Activated CD8-positive, alpha-beta memory T cell treated with anti-CD3 and anti-CD28 coated beads for 48 hours (primary cell): ENCODE measurements around the gene SCNN1A.

ENCODE experiments used
- DNase-seq, 3 experiments: peaks; one replicate each; pipeline ENCODE4 v3.0.0-alpha.2; 2020; ENCODE audit warnings: low read depth in 2 of 3, low spot score in 2 of 3

The SCNN1A gene

DNA sequence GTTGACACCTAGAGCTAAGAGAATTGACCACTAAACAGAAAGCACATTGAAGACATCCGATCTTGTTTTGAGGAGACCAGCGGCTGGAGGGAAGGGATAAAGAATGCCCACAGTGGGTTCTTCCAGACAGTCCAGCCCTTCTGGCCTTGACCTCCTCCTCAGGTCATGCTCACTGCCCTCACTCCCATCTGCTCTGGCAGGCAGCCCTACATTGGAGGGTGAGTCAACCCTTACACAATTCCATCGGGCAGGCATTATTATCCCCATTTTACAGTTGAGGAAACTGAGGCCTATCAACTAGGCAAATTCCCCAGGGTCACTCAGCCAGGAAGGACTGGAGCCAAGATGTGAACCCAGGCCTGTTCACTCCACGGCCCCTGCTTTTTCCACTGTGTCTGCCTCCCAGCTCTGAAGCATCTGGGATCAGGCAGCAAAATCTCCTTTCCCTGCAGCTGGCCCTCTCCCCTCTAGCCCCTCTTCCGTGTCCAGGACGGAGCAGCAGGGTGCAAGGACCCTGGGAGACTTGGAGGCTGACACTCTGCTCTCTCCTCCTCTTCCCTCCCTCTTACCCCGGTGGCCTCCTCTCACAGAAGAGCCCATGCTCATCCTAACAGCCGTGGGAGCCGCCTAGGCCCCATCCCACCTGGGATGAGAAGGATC is 5.3 kb downstream of the SCNN1A start:
- no peak for DNase-seq

DNA sequence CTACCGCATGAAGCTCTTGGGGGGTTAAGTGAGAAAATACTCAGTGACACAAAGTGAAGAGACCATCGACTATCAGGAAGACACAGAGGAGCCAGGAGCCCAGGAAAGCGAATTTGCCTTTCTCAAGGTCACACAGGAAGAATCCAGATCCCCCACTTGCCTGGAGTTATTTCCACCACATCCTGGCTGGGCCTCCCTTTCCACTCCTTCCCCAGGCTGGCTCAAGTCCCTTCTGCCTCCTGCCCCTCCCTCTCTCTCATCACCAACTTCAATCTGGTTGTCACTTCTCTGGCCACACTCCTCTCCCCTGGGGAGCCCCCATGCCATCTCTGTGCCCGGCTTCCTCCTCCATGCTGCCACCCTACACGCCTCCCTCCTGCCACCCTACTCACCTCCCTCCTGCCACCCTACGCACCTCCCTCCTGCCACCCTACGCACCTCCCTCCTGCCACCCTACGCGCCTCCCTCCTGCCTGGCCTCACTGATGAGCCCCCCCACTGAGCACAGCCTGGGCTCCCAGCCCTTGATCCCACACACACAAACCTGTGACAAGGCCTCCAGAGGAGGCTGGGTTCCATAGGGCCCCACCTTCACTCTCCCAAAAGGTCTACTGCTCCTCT is 6.3 kb downstream of the SCNN1A start:
- DNase-seq = no peak

DNA sequence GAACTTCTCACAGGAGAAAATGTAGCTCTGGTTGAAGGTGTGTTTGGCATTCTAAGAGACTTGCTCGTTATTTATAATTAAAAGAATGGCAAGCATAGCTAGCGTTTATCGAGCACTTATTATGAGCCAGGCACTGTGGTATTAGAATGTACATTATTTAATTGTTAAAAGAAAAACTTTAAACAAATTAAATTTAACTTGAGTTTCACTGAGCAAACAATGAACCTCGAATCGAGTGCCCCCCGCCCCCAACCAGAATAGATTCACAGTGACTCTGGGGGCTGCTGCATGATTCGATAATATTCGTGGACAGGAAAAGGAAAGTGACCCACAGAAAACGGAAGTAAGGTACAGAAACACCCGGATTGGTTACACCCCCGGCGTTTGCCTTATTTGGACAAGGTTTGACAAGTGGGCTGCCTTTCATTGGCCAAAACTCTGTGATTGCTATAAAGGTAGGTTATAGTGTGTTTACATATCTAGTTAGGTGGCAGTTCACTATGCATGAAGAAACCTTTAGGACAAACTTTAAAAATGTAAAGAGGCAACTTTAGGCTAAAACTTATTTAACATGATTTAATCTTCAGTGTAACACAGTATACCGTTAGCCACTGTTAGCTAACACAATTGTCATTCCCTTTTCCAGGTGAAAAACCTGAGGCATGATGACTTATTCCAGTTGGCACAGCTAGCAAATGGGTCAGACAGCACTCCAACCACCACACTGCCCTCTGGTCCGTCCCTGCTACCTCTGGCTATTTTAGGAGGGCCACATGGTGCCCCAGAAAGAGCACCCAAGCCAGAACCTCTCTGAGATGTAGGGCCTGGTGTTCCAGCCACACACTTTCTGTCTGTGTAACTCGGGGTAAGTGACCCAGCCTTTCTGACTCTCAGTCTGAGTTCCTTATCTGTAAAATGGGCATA is 7.1 kb downstream of the SCNN1A start:
- DNase-seq = no peak

DNA sequence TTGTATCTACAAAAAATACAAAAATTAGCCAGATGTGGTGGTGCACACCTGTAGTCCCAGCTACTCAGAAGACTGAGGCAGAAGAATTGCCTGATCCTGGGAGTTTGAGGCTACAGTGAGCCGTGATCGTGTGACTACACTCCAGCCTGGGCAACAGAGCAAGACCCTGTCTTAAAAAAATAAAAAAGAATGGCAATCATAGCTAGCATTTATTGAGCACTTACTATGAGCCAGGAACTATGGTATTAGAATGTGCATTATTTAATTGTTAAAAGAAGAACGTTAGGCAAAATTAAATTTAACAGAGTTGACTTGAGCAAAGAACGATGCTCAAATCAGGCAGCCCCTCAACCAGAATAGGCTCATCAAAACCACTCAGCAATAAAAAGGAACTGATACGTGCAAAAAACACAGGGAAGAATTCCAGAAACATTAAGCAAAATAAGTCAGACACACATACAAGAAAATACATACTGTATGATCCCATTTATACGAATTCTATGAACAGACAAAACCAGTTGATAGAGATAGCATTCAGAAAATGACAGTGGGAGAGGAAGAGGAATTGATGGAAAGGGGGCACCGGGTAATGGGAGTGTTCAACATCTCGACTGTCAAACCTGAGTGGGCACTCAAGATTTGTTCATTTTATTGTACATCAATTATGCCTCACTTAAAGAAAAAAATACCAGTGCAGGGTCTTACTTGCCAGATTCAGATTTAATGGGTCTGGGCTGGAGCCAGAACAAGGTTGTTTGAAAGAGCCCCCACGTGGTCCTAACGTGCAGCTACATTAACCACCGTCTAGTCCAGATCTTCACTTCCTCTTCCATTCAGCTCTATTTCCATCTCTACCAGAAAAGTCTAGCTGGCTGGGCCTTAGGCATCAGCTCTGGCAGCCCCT is 8.0 kb downstream of the SCNN1A start:
- DNase-seq = no peak

DNA sequence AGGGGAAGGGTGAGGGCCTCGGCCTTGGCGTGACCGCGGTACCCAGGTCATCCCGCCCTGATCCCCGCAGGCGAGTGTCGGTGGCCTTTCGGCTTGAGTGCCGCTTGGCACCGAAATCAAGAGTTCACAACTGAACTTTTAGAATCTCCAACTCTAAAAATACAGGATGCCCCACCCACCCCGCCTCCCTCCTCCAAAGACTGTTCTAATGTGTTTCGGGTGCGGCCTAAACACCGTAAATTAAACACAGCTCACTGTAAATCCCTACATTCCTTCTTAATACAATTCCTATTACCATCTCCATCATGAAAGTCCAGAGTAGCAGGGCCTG is 11.4 kb downstream of the SCNN1A start:
- no peak for DNase-seq

DNA sequence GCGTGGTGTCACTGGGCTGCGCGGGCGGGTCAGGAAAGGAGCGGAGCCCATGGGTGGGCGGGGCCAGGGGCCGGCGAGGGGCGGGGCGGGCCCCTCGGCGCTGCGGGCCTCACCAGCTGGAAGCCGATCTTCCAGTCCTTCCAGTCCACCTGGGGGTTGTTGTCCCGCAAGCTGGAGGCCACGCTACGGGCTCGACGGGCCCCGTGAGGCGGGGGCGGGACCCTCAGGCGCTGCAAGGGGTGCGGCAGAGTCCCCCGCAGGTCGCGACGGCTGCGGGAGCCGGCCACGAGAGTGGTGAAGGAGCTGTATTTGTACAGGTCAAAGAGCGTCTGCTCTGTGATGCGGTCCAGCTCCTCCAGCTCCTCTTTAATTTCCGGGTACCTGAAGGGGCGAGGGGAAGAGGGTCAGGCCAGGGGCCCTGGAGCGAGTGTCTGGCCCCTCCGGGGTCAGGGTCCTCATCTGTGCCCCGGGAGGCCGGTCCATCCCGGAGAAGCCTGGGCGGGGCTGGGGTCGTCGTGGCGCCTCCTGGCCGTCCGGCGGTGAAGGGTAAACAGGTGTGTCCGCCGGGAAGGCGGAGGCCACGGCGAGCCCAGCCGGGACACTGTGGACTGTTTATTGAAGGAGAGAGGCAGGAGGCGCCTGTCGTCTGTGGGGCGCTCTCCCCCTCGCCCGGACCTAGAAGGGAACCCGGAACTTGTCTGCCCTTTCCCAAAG is 11.9 kb downstream of the SCNN1A start:
- peak; percentile 42 to 53 (median 51) for DNase-seq

DNA sequence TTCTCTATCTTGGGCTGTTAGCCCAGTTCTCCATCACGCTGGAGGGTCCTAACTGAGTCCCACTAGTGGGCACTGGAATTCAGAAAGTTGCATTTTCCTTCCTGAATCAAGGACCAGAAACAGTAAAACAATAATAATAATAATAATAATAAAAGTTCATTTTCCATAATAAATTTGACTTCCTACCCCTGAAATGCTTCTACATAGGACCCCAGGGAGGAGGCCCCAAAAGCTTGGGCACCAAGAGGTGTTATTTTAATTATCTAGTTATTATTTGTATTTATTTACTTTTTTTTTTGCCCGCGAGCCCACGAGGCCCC is 12.4 kb downstream of the SCNN1A start:
- no peak for DNase-seq

DNA sequence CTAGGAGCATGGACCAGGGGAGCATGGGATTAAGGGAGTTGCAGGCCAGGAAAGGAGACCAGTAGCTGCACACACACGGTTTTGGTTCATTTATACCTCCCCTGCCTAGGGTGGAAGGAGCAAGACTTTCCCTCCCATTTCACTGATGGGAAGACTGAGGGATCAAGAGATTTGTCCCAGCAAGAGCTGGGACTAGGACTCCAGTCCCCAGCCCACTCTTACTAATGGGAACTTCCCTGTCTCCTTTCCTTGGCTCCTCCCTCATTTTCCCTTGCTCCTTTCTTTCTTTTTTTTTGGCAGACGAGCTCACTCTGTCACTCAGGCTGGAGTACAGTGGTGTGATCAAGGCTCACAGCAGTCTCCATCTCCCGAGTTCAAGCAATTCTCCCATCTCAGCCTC is 13.0 kb downstream of the SCNN1A start:
- DNase-seq = no peak

DNA sequence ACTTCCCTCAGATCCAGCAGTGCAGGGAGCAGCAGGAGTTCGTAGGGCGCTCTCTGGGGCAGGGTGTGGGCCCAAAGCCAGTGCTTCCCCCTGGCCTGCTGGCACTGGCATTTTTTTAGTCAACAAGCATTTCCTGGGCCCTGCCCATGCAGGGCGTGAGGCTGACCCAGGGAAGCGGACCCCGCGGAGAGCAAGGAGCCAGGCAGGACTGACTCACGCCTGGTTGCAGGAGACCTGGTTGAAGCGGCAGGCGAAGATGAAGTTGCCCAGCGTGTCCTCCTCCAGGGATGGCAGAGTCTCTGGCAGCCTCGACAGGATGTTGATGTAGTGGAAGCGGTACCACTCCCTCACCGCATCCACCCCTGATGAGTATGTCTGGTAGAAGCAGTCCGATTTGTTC is 13.5 kb downstream of the SCNN1A start:
- no peak for DNase-seq

DNA sequence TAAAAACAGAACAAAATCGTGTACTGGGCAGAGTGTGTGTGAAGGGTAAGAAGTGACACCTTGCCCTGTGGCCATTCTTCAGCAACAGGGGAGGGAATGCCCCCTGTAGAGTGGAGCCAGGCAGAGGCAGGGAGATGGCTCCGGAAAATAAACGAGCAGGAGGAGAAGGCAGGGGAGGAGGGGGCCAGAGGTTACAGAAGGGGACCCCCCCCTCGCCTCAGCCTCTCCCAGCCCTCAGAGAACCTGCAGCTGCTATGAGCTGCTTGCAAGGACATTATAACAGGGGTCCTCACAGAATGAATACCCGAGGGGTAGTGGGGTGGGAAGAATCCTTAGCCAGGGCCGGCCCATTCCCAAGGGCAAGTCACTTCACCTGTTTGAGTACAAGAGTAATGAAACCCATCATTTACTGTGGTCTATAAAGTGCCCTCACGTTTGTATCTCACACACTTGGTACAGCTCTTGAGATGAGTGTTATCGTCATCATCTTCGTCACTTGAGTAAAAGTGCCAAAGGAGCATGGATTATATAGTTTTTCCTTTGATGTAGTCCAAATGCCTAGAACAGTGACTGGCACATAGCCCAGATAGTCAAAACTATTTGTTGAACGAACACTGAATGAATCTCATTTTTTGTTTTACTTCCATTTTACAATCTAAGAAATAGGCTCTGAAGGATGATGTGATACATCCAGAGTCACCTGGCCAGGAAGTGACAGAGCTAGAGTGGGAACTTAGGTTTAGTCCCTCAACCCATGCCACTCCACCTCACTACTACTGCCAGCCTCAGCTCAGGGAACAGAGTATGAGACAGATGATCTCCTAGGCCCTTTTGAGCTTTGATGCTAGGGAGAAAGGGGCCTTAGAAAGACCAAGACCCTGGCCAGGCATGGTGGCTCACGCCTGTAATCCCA is 14.5 kb downstream of the SCNN1A start:
- no peak for DNase-seq

DNA sequence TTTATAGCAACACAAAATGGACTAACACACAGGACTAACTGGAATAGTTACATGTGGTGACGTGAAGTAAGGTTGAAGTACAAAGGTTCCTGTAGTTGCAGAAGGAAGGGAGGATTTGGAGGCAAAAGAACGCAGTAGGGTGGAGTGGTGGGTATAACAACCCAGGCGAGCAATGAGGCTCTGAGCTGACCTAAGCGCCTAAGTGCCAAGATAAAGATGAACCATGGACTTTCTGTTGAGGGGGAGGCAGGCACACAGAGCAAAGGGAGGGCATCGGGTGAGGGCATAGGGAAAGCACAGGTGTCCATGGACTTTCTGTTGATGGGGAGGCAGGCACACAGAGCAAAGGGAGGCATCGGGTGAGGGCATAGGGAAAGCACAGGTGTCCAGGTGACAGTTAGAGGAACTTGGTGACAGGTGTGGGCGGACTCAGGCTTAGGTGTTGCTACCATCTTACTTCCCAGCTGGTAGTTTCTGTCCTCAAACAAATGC is 15.2 kb downstream of the SCNN1A start:
- no peak for DNase-seq

DNA sequence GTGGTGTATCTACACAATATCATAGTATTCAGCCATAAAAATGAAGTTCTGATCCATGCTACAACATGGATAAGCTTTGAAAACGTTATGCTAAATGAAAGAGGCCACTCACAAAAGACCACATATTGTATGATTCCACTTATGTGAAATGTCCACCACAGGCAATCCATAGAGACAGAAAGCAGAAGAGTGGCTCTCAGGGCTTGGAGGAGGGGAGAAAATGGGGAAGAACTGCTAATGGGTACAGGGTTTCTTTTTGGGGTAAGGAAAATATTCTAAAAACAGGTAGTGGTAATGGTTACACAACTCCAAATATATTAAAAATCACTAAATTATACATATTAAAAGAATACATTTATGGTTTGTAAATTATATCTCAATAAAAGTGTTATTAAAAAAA is 16.5 kb downstream of the SCNN1A start:
- no peak for DNase-seq

DNA sequence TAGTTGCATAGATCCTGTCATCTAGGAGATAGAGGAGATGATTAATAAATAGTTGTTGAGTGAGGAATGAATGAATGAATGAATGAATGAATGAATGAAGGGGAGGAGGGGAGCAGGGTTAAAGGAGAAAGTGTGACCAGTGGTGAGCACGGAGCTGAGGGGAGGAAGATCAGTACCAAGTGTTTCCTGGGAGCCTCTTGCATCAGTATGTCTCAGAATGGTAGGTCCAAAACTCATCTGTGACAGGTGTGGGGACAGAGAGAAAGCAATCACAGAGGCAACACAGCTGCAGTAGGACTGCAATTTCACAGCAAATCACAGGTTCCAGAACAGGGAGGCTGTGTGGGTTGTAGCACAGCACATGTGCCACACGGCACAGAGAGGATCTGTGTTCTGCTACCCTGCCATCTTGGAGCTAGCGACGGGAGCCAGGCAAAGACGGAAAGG is 19.0 kb downstream of the SCNN1A start:
- no peak for DNase-seq

DNA sequence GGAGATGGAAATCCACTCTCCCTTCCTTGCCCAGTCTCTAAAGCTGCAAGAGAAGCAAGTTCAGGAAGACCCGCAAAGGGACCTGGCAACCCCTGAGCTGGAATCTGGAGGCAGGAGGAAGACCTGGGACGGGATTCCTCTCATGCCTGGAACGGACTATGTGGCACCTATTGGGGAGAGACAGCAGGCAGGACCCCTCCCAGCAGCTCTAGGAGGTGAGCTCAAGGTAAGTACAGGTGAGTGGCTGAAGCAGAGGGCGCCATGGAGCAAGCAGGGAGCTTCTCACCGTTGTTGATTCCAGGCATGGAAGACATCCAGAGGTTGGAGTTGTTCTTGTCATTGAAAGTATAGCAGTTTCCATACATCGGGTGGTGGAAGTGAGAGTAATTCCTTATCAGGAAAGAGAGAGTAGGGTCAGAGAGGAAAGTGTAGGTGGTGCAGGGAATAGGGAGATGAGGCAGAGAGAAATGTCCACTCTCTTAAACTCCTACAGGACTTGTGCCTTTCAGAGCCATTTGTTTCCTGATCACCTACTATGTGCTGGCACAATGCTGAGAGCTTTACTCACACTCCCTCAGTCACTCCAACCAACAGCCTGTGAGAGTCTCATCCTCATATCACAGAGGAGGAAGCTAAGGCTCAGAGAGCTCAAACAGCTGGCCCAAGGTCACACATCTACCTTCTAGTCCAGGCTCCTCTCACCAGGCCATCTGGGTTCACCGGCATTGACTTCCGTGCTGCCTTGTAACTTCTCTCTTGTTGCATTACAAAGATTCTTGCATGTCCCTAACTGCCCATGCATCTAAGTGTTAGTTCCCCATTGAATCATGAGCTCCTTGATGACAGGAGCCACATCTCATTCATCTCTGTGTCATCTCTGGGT is 19.6 kb downstream of the SCNN1A start:
- DNase-seq = no peak

DNA sequence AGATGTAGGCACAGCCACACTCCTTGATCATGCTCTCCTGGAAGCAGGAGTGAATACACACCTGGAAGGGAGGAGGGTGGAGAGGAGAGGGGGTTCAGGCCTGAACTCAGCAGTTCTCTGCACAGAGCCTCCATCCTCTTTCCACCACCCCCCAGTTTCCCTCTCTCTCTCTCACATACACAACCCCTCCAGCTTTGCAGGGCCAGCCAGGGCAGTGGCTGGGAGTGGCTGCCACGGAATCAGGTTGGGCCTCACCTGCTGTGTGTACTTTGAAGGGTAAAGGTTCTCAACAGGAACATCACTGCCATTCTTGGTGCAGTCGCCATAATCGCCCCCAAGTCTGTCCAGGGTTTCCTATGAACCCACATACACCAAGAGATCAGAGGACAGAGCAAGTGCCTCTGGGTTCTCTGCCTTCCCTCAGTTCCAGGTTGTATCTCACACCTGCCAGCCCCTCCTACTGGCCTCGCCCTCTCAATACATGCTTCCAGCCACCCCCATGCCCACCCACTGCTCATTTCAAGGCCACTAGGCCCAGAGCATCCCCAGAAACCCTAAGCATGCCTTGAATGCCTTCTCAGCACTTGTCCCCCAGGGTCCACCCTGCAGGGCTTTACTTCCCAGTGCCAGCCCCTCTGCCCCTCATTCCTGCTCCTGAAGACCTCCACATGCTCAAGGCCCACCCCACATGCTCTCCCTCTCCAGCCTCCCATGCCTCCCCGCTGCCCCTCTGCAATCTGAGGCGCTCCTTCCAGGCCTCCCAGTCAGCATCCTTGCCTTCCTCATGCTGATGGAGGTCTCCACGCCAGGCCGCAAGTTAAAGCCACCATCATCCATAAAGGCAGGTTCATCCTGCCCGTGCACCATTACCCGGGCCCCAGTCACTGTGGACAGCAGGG is 20.6 kb downstream of the SCNN1A start:
- DNase-seq = no peak

DNA sequence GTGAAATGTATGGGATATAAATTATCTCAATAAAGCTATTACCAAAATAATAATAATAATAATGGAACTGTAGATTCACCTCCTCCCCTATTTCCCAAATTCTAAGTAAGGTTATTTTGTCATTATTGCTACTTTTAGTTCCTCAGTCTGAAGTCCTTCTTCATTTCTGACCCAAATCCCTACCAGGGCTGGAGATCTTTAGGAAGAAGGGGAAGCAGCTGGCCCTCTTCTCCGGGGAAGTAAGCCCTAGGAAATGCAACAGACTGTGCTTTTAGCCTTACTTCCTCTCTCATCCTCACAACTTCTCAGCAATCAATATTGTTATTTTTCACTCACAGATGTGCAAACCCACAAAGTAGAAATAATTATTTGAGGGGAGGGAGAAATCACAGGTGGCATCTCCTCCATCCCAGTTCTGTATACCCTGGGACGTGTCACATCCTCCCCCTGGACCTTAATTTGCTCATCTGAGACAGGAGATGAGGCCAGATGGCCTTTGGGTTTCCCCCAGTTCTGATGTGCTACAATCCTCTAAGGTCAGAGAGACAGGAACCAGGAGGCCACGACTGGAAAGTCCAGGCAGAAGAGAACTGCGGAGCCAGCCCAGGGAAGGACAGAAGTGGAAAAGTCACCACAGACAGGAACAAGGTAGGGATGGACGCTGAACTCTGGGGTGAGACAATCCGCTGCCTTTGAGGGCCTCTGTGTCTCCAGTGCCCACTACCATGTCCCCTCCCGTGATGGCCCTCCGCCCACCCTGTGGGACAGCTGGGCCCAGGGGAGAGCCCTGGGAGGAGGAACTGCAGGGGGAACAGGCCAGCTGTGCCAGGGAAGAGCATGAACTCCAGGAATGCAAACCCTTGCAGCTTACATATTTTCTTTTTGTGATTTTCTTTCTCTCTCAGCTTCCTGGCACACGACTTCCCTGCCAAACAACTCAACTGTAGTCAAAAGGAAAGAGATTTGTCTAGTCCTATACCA is 22.9 kb downstream of the SCNN1A start:
- no peak for DNase-seq
